ENCODE results near the gene CLPTM1.

- TF ChIP-seq CTCF (IDR thresholded peaks at IDR 0.05) (peak; percentile 18 to 78 (median 62)), POLR2A (IDR thresholded peaks at IDR 0.05) (no peak)
Measured at GRCh38 chr19:44988896-44989556, 33.8 kb downstream of the CLPTM1 start.

Measured in adrenal gland (tissue), 5 donors.